Measurements from ENCODE around the gene MISP. TPM values are rescaled to one million over a fixed set of nuclear protein-coding genes. Genes with fewer than 3 reads are reported as not detected.
A peak's percentile ranks its signal among the peaks of the same experiment; 100 is the strongest.

Gene MISP
- total and polyA plus RNA-seq, 2 of the 13 experiments (the other 11 are each of a cell fraction or from before 2014, with no cell fraction given) = 0.67 to 1.3 TPM

- TF ChIP-seq, protein P1, sequence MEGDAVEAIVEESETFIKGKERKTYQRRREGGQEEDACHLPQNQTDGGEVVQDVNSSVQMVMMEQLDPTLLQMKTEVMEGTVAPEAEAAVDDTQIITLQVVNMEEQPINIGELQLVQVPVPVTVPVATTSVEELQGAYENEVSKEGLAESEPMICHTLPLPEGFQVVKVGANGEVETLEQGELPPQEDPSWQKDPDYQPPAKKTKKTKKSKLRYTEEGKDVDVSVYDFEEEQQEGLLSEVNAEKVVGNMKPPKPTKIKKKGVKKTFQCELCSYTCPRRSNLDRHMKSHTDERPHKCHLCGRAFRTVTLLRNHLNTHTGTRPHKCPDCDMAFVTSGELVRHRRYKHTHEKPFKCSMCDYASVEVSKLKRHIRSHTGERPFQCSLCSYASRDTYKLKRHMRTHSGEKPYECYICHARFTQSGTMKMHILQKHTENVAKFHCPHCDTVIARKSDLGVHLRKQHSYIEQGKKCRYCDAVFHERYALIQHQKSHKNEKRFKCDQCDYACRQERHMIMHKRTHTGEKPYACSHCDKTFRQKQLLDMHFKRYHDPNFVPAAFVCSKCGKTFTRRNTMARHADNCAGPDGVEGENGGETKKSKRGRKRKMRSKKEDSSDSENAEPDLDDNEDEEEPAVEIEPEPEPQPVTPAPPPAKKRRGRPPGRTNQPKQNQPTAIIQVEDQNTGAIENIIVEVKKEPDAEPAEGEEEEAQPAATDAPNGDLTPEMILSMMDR (CRISPR knock-in tag; IDR thresholded peaks at IDR 0.05) = peak; percentile 58
- TF ChIP-seq PITX1 (CRISPR knock-in tag; IDR thresholded peaks at IDR 0.05) = 0 out of 2 replicates have a peak, but pooled peaks have one; percentile 25
- TF ChIP-seq, protein P2, sequence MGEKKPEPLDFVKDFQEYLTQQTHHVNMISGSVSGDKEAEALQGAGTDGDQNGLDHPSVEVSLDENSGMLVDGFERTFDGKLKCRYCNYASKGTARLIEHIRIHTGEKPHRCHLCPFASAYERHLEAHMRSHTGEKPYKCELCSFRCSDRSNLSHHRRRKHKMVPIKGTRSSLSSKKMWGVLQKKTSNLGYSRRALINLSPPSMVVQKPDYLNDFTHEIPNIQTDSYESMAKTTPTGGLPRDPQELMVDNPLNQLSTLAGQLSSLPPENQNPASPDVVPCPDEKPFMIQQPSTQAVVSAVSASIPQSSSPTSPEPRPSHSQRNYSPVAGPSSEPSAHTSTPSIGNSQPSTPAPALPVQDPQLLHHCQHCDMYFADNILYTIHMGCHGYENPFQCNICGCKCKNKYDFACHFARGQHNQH (CRISPR knock-in tag; IDR thresholded peaks at IDR 0.05) = peak; percentile 82; the same call in 1 of the 2 replicates
- no peak for TF ChIP-seq ZFP82 (CRISPR knock-in tag; IDR thresholded peaks at IDR 0.05; ENCODE audit: borderline replicate concordance)
- TF ChIP-seq ZNF280B (CRISPR knock-in tag; IDR thresholded peaks at IDR 0.05; ENCODE audit: borderline replicate concordance) = peak; percentile 81; the same call in 1 of the 2 replicates
- TF ChIP-seq ZNF557 (CRISPR knock-in tag; IDR thresholded peaks at IDR 0.05) = 0 out of 2 replicates have a peak, but pooled peaks have one; percentile 38
- TF ChIP-seq ZNF614 (CRISPR knock-in tag; IDR thresholded peaks at IDR 0.05; ENCODE audit: borderline replicate concordance) = peak; percentile 51; the same call in 1 of the 2 replicates
- TF ChIP-seq ZBTB10 (CRISPR knock-in tag; IDR thresholded peaks at IDR 0.05; ENCODE audit: borderline replicate concordance) = 0 out of 2 replicates have a peak, but pooled peaks have one; percentile 37
- peak; percentile 34; the same call in 1 of the 2 replicates for TF ChIP-seq SALL2 (CRISPR knock-in tag; IDR thresholded peaks at IDR 0.05)
- no peak; the same call in 1 of the 2 replicates for TF ChIP-seq ZNF609 (CRISPR knock-in tag; IDR thresholded peaks at IDR 0.05; ENCODE audit: borderline replicate concordance)
Observed at GRCh38 chr19:703651-704446, 47.1 kb upstream of the MISP start (continued).

All from HepG2 (cell line).